Measurements from ENCODE around the gene SEL1L. TPM values are rescaled to one million over a fixed set of nuclear protein-coding genes. Genes with fewer than 3 reads are reported as not detected.
"Not testable (repeated sequence)": the region's sequence is repeated elsewhere in the genome, so short reads cannot be mapped to it uniquely, and the experiment has no call there.

Gene SEL1L
- total RNA-seq, 3 donors from 2014 or later: 55.7 to 72.6 (median 63.1) TPM

- H3K27me3 Mint-ChIP-seq (ENCODE audit: low read depth): peaks cover 70% of the 10 kb centered on the region
- H3K9me3 Mint-ChIP-seq: no peaks in the 10 kb centered on the region
- peak; percentile 7 for DNase-seq
- peak; percentile 41 to 53 for ATAC-seq
- H3K4me3 Mint-ChIP-seq: peak overlapping the region; percentile 77
- no peaks in the 10 kb centered on the region for H3K36me3 Mint-ChIP-seq (ENCODE audit: insufficient read depth)
- peaks cover 14% of the 10 kb centered on the region for H3K4me1 Mint-ChIP-seq (ENCODE audit: low read depth)
Observed at GRCh38 chr14:81435391-81436295, 98.0 kb downstream of the SEL1L start.

- no peak for ATAC-seq
- no peak for DNase-seq
- Mint-ChIP-seq H3K36me3 (ENCODE audit: insufficient read depth) (no peaks in the 10 kb centered on the region), H3K4me3 (peak overlapping the region; percentile 77), H3K4me1 (ENCODE audit: low read depth) (peaks cover 14% of the 10 kb centered on the region), H3K9me3 (no peaks in the 10 kb centered on the region), H3K27me3 (ENCODE audit: low read depth) (peaks cover 68% of the 10 kb centered on the region)
Observed at GRCh38 chr14:81435048-81435390, 98.6 kb downstream of the SEL1L start.

GRCh38 chr14:81434230-81434629 is 99.4 kb downstream of the SEL1L start:
- Mint-ChIP-seq H3K4me1 (ENCODE audit: low read depth) (peaks cover 14% of the 10 kb centered on the region), H3K9me3 (no peaks in the 10 kb centered on the region), H3K36me3 (ENCODE audit: insufficient read depth) (no peaks in the 10 kb centered on the region), H3K27me3 (ENCODE audit: low read depth) (peaks cover 68% of the 10 kb centered on the region), H3K4me3 (no peak overlapping the region)
- ATAC-seq (no peak), DNase-seq (no peak)

GRCh38 chr14:81433378-81433777 is 100.3 kb downstream of the SEL1L start:
- H3K9me3 Mint-ChIP-seq: no peaks in the 10 kb centered on the region

GRCh38 chr14:81432219-81432661 is 101.4 kb downstream of the SEL1L start:
- no peak for ATAC-seq

More at GRCh38 chr14:81433378-81433777, 100.3 kb downstream of the SEL1L start:
- Mint-ChIP-seq H3K27me3 (ENCODE audit: low read depth) (peaks cover 65% of the 10 kb centered on the region), H3K4me3 (no peak overlapping the region), H3K36me3 (ENCODE audit: insufficient read depth) (no peaks in the 10 kb centered on the region), H3K4me1 (ENCODE audit: low read depth) (peaks cover 14% of the 10 kb centered on the region)
- no peak for DNase-seq
- ATAC-seq: no peak

GRCh38 chr14:81430235-81430634 is 103.4 kb downstream of the SEL1L start:
- DNase-seq: no peak
- peaks cover 2% of the 10 kb centered on the region for H3K4me1 Mint-ChIP-seq (ENCODE audit: low read depth)
- no peaks in the 10 kb centered on the region for H3K36me3 Mint-ChIP-seq (ENCODE audit: insufficient read depth)
- peaks cover 62% of the 10 kb centered on the region for H3K27me3 Mint-ChIP-seq (ENCODE audit: low read depth)
- H3K4me3 Mint-ChIP-seq: no peak overlapping the region
- no peak for ATAC-seq
- no peaks in the 10 kb centered on the region for H3K9me3 Mint-ChIP-seq

More at GRCh38 chr14:81432219-81432661, 101.4 kb downstream of the SEL1L start:
- Mint-ChIP-seq H3K4me1 (ENCODE audit: low read depth) (peaks cover 13% of the 10 kb centered on the region), H3K4me3 (no peak overlapping the region), H3K27me3 (ENCODE audit: low read depth) (peaks cover 64% of the 10 kb centered on the region), H3K9me3 (no peaks in the 10 kb centered on the region), H3K36me3 (ENCODE audit: insufficient read depth) (no peaks in the 10 kb centered on the region)
- DNase-seq: no peak

GRCh38 chr14:81429749-81430148 is 103.9 kb downstream of the SEL1L start:
- H3K36me3 Mint-ChIP-seq (ENCODE audit: insufficient read depth); H3K4me3 Mint-ChIP-seq; ATAC-seq; H3K4me1 Mint-ChIP-seq (ENCODE audit: low read depth); DNase-seq; H3K9me3 Mint-ChIP-seq: not testable (repeated sequence)
- peaks cover 57% of the 10 kb centered on the region for H3K27me3 Mint-ChIP-seq (ENCODE audit: low read depth)

GRCh38 chr14:81429028-81429427 is 104.6 kb downstream of the SEL1L start:
- H3K27me3 Mint-ChIP-seq (ENCODE audit: low read depth): peaks cover 51% of the 10 kb centered on the region

GRCh38 chr14:81427348-81428058 is 106.2 kb downstream of the SEL1L start:
- Mint-ChIP-seq H3K4me1 (ENCODE audit: low read depth) (no peaks in the 10 kb centered on the region), H3K4me3 (no peak overlapping the region), H3K27me3 (ENCODE audit: low read depth) (peaks cover 37% of the 10 kb centered on the region), H3K36me3 (ENCODE audit: insufficient read depth) (no peaks in the 10 kb centered on the region), H3K9me3 (no peaks in the 10 kb centered on the region)
- no peak for DNase-seq
- ATAC-seq: no peak

More at GRCh38 chr14:81429028-81429427, 104.6 kb downstream of the SEL1L start:
- H3K4me1 Mint-ChIP-seq (ENCODE audit: low read depth): no peaks in the 10 kb centered on the region
- H3K9me3 Mint-ChIP-seq: no peaks in the 10 kb centered on the region
- no peak for DNase-seq
- H3K36me3 Mint-ChIP-seq (ENCODE audit: insufficient read depth): no peaks in the 10 kb centered on the region
- no peak for ATAC-seq
- H3K4me3 Mint-ChIP-seq: no peak overlapping the region

- Mint-ChIP-seq H3K27me3 (ENCODE audit: low read depth) (peaks cover 17% of the 10 kb centered on the region), H3K4me3 (no peak overlapping the region), H3K4me1 (ENCODE audit: low read depth) (no peaks in the 10 kb centered on the region), H3K36me3 (ENCODE audit: insufficient read depth) (no peaks in the 10 kb centered on the region), H3K9me3 (peaks cover 5% of the 10 kb centered on the region)
- ATAC-seq (no peak), DNase-seq (no peak)
Observed at GRCh38 chr14:81423504-81423903, 110.1 kb downstream of the SEL1L start.

Other genes starting within 250 kb of the SEL1L start
- under 1 TPM; 0.11 to 0.68 (median 0.35) TPM for gene STON2, start 133.5 kb downstream of the SEL1L start, total RNA-seq